WTC11 (cell line): ENCODE measurements around the gene CORO6. TPM values are rescaled to one million over a fixed set of nuclear protein-coding genes. Genes with fewer than 3 reads are reported as not detected.

Source experiments
- ATAC-seq: fragments of 200-7000 bp; cut with Tn5 transposase; 2 replicates; pipeline ENCODE4 v1.10.0; 2021; ENCODE audit warnings: mild to moderate bottlenecking, moderate library complexity
- CTCF ChIA-PET: fragments of 300-600 bp; sonication (Branson Sonifier 250); formaldehyde crosslinking; loops from one replicate; lab custom pipeline; 2021; ENCODE audit warnings: antibody characterized with exemption; lab: Charles Lee
- POLR2A ChIA-PET: fragments of 350-600 bp; sonication (Branson Sonifier 250); formaldehyde crosslinking; loops from one replicate; lab custom pipeline; 2021; ENCODE audit warnings: antibody characterized with exemption; lab: Charles Lee
- DNase-seq: peaks from one replicate; pipeline ENCODE4 v3.0.0; 2021; ENCODE audit warnings: low spot score
- H3K27ac Mint-ChIP-seq: 2 replicates; pipeline ENCODE4 v1.8.0; 2021; ENCODE audit warnings: mixed read lengths
- H3K27me3 Mint-ChIP-seq: 2 replicates; pipeline ENCODE4 v1.8.0; 2021; ENCODE audit warnings: low read depth, mild to moderate bottlenecking, moderate library complexity, mixed read lengths
- H3K36me3 Mint-ChIP-seq: 2 replicates; pipeline ENCODE4 v1.8.0; 2021; ENCODE audit warnings: mixed read lengths
- H3K4me1 Mint-ChIP-seq: 2 replicates; pipeline ENCODE4 v1.8.0; 2022; ENCODE audit warnings: mixed read lengths
- H3K4me3 Mint-ChIP-seq: 2 replicates; pipeline ENCODE4 v1.8.0; 2021; ENCODE audit warnings: mild to moderate bottlenecking, moderate library complexity, mixed read lengths
- H3K9me3 Mint-ChIP-seq: 2 replicates; pipeline ENCODE4 v1.8.0; 2021; ENCODE audit warnings: mixed read lengths
- AFF4 ChIP-seq: sonication (generic); formaldehyde crosslinking; IDR thresholded peaks from 2 replicates; pipeline ENCODE4 v1.8.1; 2023; ENCODE audit warnings: mild to moderate bottlenecking, missing genetic modification reagents, borderline replicate concordance
- AR ChIP-seq: fragments of 250-450 bp; sonication (Bioruptor Pico); IDR thresholded peaks from 2 replicates; pipeline ENCODE4 v1.9.0; 2021; ENCODE audit warnings: mild to moderate bottlenecking
- ATF3 ChIP-seq: sonication (generic); formaldehyde crosslinking; conservative IDR thresholded peaks from 2 replicates; pipeline ENCODE4 v1.8.1; 2022; ENCODE audit warnings: mild to moderate bottlenecking, missing genetic modification reagents
- CBFB ChIP-seq: sonication (generic); formaldehyde crosslinking; IDR thresholded peaks from 2 replicates; pipeline ENCODE4 v1.8.1; 2022; ENCODE audit warnings: mild to moderate bottlenecking, low read depth, missing genetic modification reagents
- ELF4 ChIP-seq: sonication (generic); formaldehyde crosslinking; IDR thresholded peaks from 2 replicates; pipeline ENCODE4 v1.8.1; 2022; ENCODE audit warnings: low read depth, mild to moderate bottlenecking, moderate library complexity, missing genetic modification reagents
- EMX1 ChIP-seq: fragments of 250-450 bp; sonication (Bioruptor Pico); IDR thresholded peaks from 2 replicates; pipeline ENCODE4 v1.8.0; 2021; ENCODE audit warnings: mild to moderate bottlenecking
- FOXP1 ChIP-seq: sonication (generic); formaldehyde crosslinking; IDR thresholded peaks from 2 replicates; pipeline ENCODE4 v1.8.0; 2022; ENCODE audit warnings: missing genetic modification reagents, mild to moderate bottlenecking, moderate library complexity, borderline replicate concordance
- HMGA2 ChIP-seq: fragments of 250-450 bp; sonication (Bioruptor Pico); IDR thresholded peaks from 2 replicates; pipeline ENCODE4 v1.4.0; 2021; ENCODE audit warnings: mild to moderate bottlenecking, moderate library complexity
- IRF1 ChIP-seq: sonication (generic); formaldehyde crosslinking; IDR thresholded peaks from 2 replicates; pipeline ENCODE4 v1.8.0; 2023; ENCODE audit warnings: missing genetic modification reagents
- IRF2 ChIP-seq: sonication (generic); formaldehyde crosslinking; IDR thresholded peaks from 2 replicates; pipeline ENCODE4 v1.8.0; 2022; ENCODE audit warnings: low read depth, missing genetic modification reagents, borderline replicate concordance
- JUN ChIP-seq: sonication (generic); formaldehyde crosslinking; IDR thresholded peaks from 2 replicates; pipeline ENCODE4 v1.8.0; 2023; ENCODE audit warnings: mild to moderate bottlenecking, missing genetic modification reagents
- KAT7 ChIP-seq: sonication (generic); formaldehyde crosslinking; IDR thresholded peaks from 2 replicates; pipeline ENCODE4 v1.8.1; 2023; ENCODE audit warnings: missing genetic modification reagents, mild to moderate bottlenecking, borderline replicate concordance
- MAX ChIP-seq: sonication (generic); formaldehyde crosslinking; IDR thresholded peaks from 2 replicates; pipeline ENCODE4 v1.8.0; 2022; ENCODE audit warnings: mild to moderate bottlenecking, missing genetic modification reagents
- MXD4 ChIP-seq: fragments of 250-450 bp; sonication (Bioruptor Pico); IDR thresholded peaks from 2 replicates; pipeline ENCODE4 v1.8.0; 2021; ENCODE audit warnings: mild to moderate bottlenecking, moderate library complexity, borderline replicate concordance
- PREB ChIP-seq: sonication (generic); formaldehyde crosslinking; IDR thresholded peaks from 2 replicates; pipeline ENCODE4 v1.8.1; 2022; ENCODE audit warnings: mild to moderate bottlenecking, missing genetic modification reagents, moderate library complexity, borderline replicate concordance
- SMAD3 ChIP-seq: sonication (generic); formaldehyde crosslinking; IDR thresholded peaks from 2 replicates; pipeline ENCODE4 v1.8.0; 2022; ENCODE audit warnings: missing genetic modification reagents, mild to moderate bottlenecking, borderline replicate concordance
- SP1 ChIP-seq: sonication (generic); formaldehyde crosslinking; conservative IDR thresholded peaks from 2 replicates; pipeline ENCODE4 v1.8.1; 2022; ENCODE audit warnings: missing genetic modification reagents
- TP53 ChIP-seq: sonication (generic); formaldehyde crosslinking; IDR thresholded peaks from 2 replicates; pipeline ENCODE4 v1.8.1; 2023; ENCODE audit warnings: mild to moderate bottlenecking, missing genetic modification reagents
- USF1 ChIP-seq: sonication (generic); formaldehyde crosslinking; IDR thresholded peaks from 2 replicates; pipeline ENCODE4 v1.8.0; 2022; ENCODE audit warnings: mild to moderate bottlenecking, missing genetic modification reagents
- USF2 ChIP-seq: sonication (generic); formaldehyde crosslinking; IDR thresholded peaks from 2 replicates; pipeline ENCODE4 v1.8.1; 2023; ENCODE audit warnings: mild to moderate bottlenecking, missing genetic modification reagents, moderate library complexity
- ZNF232 ChIP-seq: sonication (generic); formaldehyde crosslinking; IDR thresholded peaks from 2 replicates; pipeline ENCODE4 v1.8.0; 2022; ENCODE audit warnings: mild to moderate bottlenecking, missing genetic modification reagents
- ZNF317 ChIP-seq: sonication (generic); formaldehyde crosslinking; IDR thresholded peaks from 2 replicates; pipeline ENCODE4 v1.8.1; 2023; ENCODE audit warnings: low read depth, mild to moderate bottlenecking, moderate library complexity, missing genetic modification reagents, borderline replicate concordance
- ZNF396 ChIP-seq: fragments of 250-450 bp; sonication (Bioruptor Pico); IDR thresholded peaks from 2 replicates; pipeline ENCODE4 v1.8.0; 2021; ENCODE audit warnings: mild to moderate bottlenecking, moderate library complexity, borderline replicate concordance
- total RNA-seq: library from RNA; stranded (reverse); gene quantifications from 3 replicates; pipeline ENCODE4 v1.2.3, GENCODE V29; 2021

Gene CORO6
- total RNA-seq, 1 experiment from 2014 or later: 8.9 TPM

GRCh38 chr17:29613352-29613837 lies 9.3 kb downstream of the CORO6 start (continued):
- TF ChIP-seq AFF4 (CRISPR knock-in tag) (no peak; the same call in 1 of the 2 replicates), MXD4 (CRISPR knock-in tag) (no peak), ATF3 (CRISPR knock-in tag) (0 out of 2 replicates have a peak, but pooled peaks have one; percentile 70), PREB (CRISPR knock-in tag) (no peak), HMGA2 (CRISPR knock-in tag) (no peak), SMAD3 (CRISPR knock-in tag) (no peak; the same call in none of the 2 replicates), USF2 (CRISPR knock-in tag) (peak; percentile 83), USF1 (peak; percentile 75; the same call in 1 of the 2 replicates), ZNF396 (CRISPR knock-in tag) (no peak), ZNF317 (CRISPR knock-in tag) (peak; percentile 85), JUN (CRISPR knock-in tag) (no peak), TP53 (CRISPR knock-in tag) (peak; percentile 97), ELF4 (CRISPR knock-in tag) (no peak; the same call in 1 of the 2 replicates), EMX1 (CRISPR knock-in tag) (0 out of 2 replicates have a peak, but pooled peaks have one; percentile 60), FOXP1 (CRISPR knock-in tag) (peak; percentile 97; the same call in 1 of the 2 replicates), KAT7 (CRISPR knock-in tag) (peak; percentile 84; the same call in 1 of the 2 replicates)

- no peak for DNase-seq
- ChIA-PET CTCF (interaction anchor here (0.5 to 9.2 kb wide), 26 partner anchors 8 to 436 kb away, joined by 3 to 272 read pairs (median 6); partner anchors contain the start of genes ABHD15, ANKRD13B, CORO6 and SSH2), POLR2A (interaction anchor here (1.1 kb wide), 2 partner anchors 10 to 20 kb away, joined by 3 read pairs; partner anchors contain the start of genes ANKRD13B and CORO6)
- no peaks in the 10 kb centered on the region for H3K9me3 Mint-ChIP-seq
- H3K27ac Mint-ChIP-seq: no peak overlapping the region
- peaks cover 49% of the 10 kb centered on the region for H3K27me3 Mint-ChIP-seq
- peak overlapping the region; percentile 35 for H3K4me3 Mint-ChIP-seq
- peak; percentile 0; the same call in 1 of the 2 replicates for ATAC-seq
- H3K4me1 Mint-ChIP-seq: peaks cover 25% of the 10 kb centered on the region
- peaks cover 4% of the 10 kb centered on the region; the same call in 1 of the 2 replicates for H3K36me3 Mint-ChIP-seq
- TF ChIP-seq MAX (no peak), CBFB (no peak), IRF1 (CRISPR knock-in tag) (no peak), IRF2 (CRISPR knock-in tag) (no peak), ZNF232 (CRISPR knock-in tag) (no peak), SP1 (no peak), ELF4 (CRISPR knock-in tag) (no peak), AR (CRISPR knock-in tag) (no peak)
These were observed 10.1 kb downstream of the CORO6 start for GRCh38 chr17:29612404-29613280.
